Measurements from ENCODE around the gene MED14. TPM values are rescaled to one million over a fixed set of nuclear protein-coding genes. Genes with fewer than 3 reads are reported as not detected.

Gene MED14
- total RNA-seq, 1 donor from 2014 or later = 58.6 TPM

DNA sequence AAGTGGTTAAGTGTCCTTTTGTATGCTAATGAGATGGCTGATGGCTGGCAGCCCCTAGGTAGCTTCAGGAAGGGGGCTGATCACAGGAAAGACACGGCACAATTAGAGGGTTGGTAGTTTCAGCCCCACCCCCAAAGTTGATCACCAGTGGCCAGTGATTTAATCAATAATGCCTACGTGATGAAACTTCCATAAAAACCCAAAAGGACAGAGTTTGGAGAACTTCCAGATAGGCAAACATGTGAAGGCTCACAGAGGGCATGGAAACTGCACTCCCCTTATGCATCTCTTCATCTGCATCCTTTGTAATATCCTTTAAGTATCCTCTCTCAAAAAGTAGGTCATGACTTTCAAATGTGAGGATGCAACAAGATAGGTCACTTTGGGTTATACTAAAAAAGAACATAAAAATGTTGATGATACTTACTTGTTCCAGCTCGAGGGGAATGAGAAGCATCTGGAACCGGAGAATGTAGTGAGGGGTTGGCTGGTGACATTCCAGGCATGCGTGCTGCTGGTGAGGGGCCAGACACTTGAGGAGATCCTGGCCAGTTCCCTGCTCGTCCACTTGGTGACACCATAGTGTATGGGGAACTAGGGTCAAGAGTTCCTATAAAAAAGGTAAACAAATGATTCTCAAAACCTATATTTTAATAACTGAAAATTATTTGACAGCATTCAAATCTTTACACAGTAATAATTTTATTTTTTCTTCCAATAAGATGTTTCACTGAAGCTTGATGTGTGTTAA is 71.3 kb downstream of the MED14 start:
- no peak for DNase-seq (ENCODE audit: low spot score)

DNA sequence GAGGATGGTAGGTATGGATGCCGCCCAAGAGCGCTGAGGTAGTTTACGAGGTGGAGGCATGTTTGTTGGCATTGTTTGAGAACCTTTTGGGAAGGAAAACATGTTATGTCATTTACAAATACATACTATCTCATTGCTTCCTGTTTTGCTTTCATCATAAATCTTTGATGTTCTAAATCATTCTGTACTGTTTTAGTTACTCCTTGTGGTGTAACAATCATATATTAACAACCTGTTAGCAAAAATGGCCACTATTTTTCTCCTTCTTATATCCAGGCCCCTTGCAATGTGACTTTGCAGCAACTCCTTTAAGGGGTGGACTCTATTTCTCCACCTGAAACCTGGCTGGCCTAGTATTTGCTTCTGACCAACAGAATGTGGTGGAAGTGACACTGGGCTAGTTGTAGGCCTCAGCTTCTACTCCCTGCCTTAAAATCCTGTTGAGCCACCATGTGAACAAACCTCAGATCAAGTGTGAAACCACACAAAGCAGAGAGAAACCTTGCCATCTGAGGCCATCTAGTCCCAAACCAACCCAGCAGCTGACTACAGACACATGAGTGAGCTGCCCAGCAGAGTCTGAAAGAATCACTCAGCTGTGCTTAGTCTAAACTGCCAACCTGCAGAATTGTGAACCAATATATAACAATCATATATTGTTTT is 72.1 kb downstream of the MED14 start:
- DNase-seq (ENCODE audit: low spot score) = no peak

DNA sequence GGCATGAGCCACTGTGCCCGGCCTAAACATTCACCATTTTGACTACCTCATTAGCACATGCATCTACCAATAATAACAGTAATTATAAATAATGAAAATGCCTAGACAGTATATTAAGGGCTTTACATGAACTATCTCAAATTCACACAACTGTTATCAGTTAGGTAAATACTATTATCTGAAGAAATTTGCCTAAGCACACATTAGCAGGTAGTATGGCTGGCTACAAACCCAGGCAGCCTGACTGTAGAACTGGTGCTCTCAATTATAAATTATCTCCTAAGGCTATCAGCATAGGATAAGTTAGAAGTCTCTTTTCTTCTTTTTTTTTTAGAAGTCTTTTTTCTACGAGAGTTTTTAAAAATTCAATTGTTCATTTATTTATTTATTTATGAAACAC is 73.9 kb downstream of the MED14 start:
- no peak for DNase-seq (ENCODE audit: low spot score)

DNA sequence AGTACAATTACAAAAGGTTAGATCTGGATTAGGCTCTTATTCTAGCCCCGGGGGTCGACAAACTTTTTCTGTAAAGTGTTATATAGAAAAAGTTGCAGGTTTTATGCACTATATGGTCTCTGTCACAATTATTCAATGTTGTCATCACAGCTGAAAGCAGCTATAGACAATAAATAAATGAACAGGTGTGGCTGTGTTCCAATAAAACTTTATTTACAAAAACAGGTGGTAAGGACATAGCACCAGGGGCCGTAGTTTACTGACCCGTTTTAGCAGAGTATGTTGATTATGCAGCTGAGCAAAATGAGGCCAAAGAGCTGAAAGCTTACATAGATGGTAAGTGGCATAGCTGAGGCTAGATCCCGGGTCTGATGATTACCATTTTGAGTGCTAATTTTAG is 75.0 kb downstream of the MED14 start:
- no peak for DNase-seq (ENCODE audit: low spot score)

DNA sequence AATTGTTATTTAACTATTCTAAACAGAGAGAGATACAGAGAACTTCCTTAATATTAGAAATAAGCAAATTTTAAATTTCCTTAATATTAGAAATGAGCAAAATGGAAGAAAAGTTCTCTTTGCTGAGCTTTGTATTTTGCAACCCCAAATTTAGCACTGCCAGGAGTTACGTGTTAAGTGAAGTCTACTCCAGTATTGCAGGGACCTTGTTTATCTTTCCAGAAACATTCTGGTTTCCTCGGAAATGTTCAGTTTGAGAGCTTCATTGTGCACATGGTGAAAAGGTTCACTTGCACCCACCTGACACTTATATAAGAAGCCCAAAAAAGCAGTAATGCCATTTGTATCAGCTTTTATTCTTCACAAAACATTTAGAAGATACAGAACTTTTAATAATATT is 81.8 kb downstream of the MED14 start:
- DNase-seq (ENCODE audit: low spot score) = no peak

DNA sequence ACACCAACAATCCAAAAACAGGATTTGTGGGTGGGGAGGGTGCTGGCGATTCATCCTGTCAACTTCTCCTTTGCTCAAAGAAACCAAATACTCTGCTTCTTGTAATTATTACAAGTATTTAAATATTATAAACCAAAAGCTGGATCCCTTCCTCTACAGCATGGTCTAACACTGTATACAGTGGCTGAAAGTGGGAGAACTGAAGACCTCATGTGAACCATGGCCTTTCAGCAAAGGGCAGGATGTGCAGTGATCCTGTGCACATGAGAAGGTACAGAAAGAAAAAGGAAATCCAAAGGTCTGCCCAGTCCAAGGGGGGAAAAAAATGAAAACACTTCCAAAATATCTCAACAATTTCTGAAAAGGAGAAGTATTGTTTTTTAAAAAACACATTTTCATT is 82.7 kb downstream of the MED14 start:
- DNase-seq (ENCODE audit: low spot score) = no peak

DNA sequence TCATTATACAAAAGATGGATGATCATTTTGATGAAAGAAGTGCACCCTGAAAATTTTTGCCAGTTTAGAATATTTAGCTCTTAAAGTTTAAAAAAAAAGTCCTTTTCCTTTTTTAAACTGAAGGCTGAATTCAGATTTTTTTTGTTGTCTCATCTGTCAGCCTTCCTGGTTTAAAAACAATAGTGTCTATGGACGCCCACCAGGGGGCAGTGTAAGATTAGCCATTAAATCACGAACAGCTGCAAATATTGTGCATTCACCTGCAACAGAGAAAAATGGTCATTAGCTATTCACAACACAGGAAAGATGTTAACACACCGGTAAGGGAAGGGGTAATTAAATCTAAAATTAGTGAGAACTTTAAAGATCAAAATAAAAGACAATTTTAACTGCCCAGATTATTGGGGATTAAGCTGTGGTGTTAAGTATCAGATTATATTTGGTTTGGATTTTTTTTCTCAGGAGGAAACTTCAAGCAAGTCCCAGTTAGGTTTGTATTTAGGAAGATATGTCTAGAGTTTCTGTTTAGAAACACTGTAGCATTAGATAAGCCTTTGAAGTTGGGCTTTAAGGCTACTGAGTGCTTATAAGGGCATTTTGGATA is 83.6 kb downstream of the MED14 start:
- peak; percentile 80 for DNase-seq (ENCODE audit: low spot score)

DNA sequence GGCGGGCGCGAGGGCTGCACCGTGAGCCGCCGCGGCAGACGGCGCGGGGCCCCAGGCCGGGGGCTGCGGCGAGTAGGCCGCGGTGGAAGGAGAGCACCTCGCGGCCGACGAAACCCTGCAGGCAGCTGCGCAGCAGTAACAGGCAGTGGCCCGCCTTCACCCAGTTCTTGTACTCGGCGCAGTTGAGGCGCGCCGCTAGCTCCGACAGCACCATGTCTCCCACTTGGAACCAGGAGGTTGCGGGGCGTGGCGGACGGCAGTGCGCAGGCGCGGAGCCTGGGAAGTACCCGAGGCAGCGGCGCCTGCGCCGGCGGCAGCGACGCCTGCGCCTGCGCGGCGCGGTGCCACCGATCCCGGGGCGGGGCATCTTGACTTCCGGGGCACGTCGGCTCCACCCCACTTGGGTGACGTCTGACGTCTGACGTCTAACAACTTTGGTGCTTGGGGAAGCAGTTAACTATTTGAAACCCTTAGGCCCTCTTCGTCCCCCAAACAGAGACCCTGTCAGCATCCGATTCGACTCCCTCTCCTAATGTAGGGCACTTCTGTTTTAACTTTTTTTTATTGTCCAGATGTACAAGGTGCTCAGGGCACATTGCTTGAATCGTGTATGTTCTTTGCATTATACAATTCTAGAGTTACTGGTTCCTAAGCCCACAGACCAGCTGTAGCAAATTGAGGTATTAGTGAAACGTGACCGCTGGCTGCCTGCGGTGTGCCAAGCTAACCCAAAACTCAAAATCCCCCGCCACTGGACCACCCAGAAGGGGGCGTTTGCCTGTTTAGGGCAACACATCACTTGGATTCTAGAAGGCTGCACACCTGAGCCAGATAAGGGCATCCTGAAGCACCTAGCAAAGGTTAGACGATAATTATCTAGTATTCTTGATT is 87.8 kb downstream of the MED14 start, which contains the start of gene CXorf38:
Gene CXorf38, minus strand, starts transcription at position 255 of the 891 bp plus-strand sequence. Its CDS starts 41 bp downstream, at position 214.
- peak; percentile 94 for DNase-seq (ENCODE audit: low spot score)

DNA sequence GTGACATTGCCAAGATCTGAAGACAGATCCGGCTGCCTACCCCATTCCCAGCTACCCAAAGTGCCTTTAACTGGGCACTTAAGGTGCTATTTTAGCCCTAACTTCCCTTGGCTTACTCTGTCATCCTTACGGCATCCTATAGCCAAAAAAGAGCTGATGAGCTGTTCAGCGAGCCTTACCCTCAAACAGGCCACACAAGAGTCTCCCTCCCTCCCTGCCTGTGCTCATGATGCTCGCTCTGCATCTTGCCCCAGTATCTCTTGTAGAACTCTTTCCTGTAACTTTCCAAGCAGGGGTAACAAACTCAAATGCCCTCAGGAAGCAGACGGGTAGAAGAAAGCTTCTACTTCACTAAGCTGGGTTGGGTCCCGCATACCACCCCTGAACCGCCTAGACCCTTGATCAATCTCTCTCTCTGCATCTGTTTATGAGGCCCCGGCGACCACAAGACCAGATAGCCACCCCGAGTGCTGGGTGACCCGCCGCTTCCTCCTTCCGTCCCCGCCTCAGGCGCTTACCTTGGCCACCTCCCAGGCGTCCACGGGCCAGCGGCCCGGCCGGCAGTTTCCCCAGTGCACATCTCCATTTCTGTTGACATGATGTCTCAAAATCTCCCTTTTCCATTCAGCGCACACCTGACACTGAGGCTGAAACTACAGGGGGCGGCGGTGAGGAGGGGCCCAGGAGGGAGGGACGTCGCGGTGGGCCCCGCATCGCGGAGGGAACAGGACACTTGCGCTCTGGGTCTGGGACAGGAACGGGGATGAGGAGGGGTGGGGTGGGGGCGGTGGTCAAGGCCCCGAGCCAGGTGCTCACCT is 88.6 kb downstream of the MED14 start:
- peak; percentile 47 for DNase-seq (ENCODE audit: low spot score)

DNA sequence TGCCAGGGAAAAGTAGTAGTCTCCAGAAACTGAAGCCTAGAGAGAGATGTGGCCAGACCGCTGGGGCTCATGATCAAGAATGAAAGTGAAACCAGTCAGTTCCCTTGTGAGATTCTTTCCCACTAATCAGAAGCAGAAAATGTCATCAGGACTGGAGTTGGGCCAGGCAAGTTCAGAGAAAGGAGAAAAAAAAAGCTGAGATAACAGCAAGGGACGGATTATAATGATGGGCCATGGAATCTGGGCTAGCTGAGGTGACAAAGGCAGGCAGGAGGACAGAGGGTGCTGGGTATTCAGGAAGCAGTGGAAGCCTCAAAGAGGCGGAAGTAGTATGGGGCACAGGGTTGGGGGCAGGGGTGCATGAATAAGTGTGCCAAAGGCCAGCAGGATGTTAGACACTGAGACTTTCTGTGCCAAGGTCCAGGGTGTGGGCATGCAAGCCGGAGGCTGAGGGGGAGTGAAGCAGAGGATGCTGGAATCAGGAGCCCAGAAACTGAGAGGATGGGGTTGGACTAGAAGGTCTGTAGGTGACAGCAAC is 90.5 kb downstream of the MED14 start:
- DNase-seq (ENCODE audit: low spot score) = peak; percentile 72

DNA sequence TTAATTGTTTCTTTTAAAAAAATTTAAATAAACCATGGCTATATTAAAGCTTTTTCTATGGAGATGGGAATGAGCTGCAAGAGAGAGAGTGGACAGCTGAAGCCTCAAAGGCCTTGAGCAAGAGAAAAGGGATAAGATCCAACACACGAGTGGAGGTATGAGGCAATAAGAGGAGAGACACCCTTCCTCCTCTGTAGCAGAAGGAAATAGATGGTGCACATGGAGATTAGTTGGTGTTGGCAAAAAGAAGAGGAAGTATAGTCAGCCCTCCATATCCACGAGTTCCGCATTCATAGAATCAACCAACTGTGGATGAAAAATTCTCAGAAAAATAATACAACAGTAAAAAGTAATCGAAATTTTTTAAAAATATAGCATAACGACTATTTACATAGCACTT is 91.2 kb downstream of the MED14 start:
- no peak for DNase-seq (ENCODE audit: low spot score)

DNA sequence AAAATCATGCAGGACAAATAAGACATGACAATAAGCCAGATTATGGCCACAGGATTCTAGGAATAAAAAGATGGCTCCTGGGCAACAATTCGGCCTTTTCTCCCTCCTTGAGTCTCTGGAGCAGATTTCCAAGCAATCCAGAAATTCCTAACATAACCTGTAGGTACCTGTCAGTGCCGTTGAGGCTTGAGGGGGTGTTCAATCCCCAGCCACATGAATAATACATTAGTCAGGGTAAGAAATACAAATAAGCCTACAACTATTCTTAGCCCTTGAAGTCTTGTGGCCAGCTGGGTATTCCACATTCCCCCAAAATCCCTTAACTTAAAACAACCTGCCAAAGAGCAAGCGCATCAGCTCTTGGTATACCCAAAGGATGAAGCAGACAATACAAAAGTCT is 97.7 kb downstream of the MED14 start:
- no peak for DNase-seq (ENCODE audit: low spot score)

DNA sequence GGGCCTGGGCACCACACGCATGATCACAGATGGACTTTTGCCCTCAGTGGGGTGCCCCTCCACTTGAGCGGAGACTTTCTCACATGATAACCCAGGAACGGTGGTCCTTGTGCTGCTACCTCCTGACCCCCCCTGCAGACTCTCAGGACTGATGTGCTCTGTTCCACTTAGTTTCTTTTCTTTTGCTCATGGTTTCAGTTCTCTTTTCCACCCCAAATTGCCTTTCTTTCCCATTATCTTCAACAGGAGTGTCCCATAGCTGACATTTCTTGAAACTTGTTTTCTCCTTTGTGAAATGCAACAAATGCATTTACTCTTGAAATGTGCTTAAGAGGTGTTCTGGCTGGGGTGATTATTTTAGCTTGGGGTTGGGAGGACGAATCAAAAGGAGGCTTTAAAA is 103.1 kb downstream of the MED14 start:
- no peak for DNase-seq (ENCODE audit: low spot score)

DNA sequence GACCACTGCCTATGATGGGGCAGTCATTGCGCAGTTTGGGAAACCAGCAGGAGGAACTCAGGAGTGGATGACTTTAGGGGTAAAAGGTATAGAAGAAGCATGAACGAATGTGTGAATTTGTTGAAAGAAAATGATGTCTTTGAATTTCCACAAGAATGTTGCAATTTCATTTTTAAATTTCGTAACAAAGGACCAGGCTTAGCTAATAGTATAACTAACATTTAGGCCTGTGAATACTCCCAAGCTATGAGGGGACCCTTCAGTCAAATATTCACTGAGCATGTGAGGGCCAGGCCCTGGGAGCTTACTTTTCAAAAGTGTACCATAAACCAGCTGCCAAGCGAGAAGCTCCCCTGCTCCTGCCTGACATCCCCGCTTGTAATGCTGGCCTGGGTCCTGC is 106.8 kb downstream of the MED14 start:
- DNase-seq (ENCODE audit: low spot score) = no peak

DNA sequence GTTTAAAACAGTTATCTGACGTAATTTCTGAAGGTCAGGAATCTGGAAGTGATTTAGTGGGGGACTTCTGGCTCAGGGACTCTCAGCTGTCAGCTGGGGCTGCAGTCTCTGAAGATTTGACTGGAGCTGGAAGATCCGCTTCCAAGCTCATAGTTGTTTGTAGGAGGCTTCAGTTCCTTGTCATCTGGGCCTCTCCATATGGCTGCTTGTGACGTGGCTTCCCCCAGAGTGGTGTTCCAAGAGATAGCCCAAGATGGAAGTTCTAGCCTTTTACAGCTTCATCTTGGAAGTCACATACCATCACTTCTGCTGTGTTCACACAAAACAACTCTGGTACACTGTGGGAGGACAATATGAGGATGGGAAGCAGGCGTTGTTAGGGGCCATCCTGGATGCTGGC is 110.0 kb downstream of the MED14 start:
- DNase-seq (ENCODE audit: low spot score) = no peak

DNA sequence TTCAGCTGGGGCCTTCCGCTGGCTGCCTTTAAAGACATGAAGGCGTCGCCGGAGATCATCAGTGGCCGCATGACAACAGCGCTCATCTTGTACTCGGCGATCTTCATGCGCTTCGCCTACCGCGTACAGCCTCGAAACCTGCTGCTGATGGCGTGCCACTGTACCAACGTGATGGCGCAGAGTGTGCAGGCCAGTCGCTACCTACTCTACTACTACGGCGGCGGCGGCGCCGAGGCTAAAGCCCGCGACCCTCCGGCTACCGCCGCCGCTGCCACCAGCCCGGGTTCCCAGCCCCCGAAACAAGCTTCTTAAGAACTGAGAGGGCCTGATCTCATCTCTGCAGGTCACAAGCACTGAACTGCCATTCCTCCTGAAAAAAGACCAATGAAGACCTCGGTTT is 111.7 kb downstream of the MED14 start:
- no peak for DNase-seq (ENCODE audit: low spot score)

DNA sequence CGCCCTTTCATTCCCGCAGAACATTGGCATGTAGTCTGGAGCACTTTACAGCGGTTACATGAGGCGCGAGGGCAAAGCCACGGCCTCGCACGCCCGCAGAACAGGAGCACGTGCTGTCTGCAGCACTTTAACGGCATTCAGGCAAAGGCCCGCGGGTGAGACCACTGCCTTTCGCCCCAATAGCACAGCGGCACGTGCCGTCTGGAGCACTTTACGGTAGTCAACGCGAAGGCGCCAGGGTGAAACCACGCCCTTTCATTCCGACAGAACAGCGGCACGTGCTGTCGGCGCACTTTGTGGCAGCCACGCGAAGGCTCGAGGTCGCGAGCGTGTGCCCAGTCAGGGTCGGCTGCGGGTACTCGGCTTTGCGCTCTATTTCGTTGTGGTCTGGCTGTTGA is 112.2 kb downstream of the MED14 start, which contains the start of gene MPC1L:
Gene MPC1L, plus strand, starts transcription at position 290 of the 398 bp plus-strand sequence. CDS start 138 bp downstream, outside the sequence.
- no peak for DNase-seq (ENCODE audit: low spot score)

DNA sequence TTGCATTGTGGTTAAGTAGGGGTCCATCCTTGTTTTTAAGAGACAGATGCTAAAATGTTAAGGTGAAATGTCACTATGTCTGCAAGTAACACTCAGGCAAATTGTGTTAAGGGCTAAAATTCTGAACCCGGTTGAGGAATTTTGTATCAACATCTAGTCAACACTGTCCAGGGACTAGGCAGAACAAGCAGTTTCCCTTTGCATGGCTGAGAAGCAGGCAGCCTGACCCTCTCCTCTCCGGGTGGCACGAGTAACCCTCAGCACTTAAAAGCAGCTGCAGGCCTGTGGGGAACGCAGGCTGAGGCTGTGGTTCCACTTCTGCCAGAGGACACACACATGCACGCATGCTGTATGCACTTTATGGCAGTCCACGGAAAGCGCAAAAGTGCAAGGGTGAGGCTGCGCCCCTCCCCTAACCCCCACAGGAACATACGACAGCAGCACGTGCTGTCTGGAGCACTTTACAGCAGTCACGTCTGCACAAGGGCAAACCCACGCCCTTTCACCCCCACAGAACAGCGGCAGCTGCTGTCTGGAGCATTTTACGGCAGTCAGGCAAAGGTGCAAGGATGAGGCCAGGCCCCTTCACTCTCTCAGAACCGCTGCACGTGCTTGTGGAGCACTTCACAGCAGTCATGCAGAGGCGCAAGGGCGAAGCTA is 112.7 kb downstream of the MED14 start:
- no peak for DNase-seq (ENCODE audit: low spot score)

DNA sequence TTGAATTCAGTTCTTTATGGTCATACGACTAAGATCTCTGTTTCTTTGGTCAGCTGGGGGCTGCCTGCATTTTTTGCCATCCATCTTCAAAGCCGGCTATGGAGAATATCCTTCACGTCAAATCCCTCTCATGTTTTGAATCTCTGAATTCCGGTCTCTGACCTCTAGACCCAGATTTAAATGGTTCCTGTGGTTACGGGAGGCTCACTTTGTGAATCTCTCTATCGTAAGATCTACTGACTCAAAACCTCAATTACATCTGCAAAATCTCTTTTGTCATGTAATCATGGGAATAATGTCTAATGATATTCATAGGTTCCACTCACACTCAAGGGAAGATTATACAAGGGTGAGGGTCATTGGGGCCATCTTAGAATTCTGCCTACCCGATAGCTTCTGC is 117.8 kb downstream of the MED14 start:
- no peak for DNase-seq (ENCODE audit: low spot score)

DNA sequence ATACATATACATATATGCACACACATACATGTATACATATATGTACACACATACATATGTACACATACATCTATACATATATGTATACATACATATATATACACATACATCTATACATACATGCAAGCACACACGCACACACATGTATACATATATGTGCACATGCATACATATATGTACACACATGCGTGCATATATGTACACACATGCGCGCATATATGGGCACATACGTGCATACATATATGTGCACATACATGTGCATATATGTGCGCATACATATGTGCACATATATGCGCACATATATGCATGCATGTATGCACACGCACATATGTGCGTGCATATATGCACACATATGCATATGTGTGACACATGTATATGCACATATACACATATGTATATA is 119.4 kb downstream of the MED14 start:
- DNase-seq (ENCODE audit: low spot score) = no peak

Measured in ureter (tissue), 1 donor.